Measurements from ENCODE around the gene P4HA2. TPM values are rescaled to one million over a fixed set of nuclear protein-coding genes. Genes with fewer than 3 reads are reported as not detected.

Gene P4HA2
- total RNA-seq, 2 donors from 2014 or later, result 16.8 to 18.0 TPM

DNA sequence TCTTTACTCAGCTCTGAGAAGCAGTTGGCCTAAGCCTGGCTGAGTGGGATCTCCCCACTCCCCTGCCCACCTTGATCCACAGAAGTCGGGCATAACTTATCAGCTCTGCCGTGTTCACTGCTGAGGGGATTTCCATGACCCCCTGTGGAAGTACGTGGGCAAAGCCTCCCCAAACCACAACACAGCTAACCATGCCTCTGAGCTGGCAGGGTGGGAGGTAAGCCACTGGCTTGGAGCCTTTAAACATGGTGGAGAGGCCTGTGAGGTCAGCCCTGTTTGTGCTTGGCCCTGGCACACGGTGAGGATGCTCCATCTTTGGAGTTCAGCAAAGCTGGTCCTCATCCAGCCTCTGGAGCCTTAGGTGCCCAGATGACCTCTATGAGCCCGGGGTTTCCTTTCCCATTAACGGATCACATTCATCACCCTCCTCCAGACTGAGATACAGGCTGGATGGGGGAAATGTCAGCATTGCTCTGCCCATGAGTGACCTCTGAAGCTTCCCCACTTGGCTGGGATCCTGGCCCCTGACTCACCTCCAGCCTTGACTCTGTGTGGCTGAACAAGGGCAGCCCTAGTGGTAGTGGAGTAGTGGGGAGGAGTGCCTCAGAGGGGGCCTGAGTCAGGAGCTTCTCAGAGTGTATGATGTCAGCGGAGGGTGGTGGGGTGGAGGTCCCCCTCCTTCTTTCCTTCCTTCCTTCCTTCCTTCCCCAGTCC, 36.1 kb upstream of the P4HA2 start:
- Histone ChIP-seq H3K4me3 (no peak overlapping the region), H3K27me3 (replicated peaks; ENCODE audit: insufficient read depth) (no peaks in the 10 kb centered on the region), H3K9me3 (no peaks in the 10 kb centered on the region), H3K4me1 (replicated peaks) (peaks cover 28% of the 10 kb centered on the region), H3K27ac (peak overlapping the region; percentile 63 to 86), H3K36me3 (no peaks in the 10 kb centered on the region)
- intact Hi-C loops (cut with DNase I), result loop anchor here (10.0 kb wide), 1 partner anchor 629 kb away; the partner anchor contains the start of gene RAPGEF6
- TF ChIP-seq POLR2A (IDR thresholded peaks at IDR 0.05) (no peak), POLR2AphosphoS5 (IDR thresholded peaks at IDR 0.05) (no peak)
- TF ChIP-seq, protein P1, sequence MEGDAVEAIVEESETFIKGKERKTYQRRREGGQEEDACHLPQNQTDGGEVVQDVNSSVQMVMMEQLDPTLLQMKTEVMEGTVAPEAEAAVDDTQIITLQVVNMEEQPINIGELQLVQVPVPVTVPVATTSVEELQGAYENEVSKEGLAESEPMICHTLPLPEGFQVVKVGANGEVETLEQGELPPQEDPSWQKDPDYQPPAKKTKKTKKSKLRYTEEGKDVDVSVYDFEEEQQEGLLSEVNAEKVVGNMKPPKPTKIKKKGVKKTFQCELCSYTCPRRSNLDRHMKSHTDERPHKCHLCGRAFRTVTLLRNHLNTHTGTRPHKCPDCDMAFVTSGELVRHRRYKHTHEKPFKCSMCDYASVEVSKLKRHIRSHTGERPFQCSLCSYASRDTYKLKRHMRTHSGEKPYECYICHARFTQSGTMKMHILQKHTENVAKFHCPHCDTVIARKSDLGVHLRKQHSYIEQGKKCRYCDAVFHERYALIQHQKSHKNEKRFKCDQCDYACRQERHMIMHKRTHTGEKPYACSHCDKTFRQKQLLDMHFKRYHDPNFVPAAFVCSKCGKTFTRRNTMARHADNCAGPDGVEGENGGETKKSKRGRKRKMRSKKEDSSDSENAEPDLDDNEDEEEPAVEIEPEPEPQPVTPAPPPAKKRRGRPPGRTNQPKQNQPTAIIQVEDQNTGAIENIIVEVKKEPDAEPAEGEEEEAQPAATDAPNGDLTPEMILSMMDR (IDR thresholded peaks at IDR 0.05), result no peak
- 68% methylated on average over 7 of the region's 7 CpGs for WGBS
- no peak for DNase-seq (ENCODE audit: low spot score)

DNA sequence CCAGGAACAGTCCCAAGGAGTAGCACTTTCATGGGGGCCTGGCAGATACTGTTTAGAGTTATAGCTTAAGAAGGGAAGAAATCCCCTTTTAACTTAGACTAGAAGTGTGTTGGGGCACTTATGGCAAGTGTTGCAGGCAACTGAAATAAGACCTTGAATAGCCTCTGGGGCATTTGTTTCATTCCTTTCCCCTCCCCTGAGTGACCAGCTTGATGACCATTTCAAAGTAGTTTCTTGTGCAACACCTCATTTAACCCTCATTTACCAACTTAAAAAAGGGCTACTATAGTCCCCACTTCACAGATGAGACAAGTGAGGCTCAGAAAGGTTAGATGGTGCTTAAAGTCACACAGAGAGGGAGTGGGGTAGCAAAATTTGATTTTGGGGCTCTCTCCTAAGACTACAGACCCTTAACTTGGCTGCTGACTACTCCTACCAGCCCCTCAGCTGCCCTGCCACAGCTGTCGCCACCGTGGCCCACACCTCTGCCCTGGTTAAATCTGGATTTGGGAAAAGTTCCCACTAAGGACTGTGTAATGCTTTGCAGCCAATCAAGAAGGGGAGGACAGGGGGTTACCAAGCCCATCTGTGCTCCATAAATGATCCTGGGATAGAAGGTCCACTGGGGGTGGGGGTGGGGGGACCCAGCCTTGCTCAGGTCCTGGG, 35.4 kb upstream of the P4HA2 start:
- H3K4me3 ChIP-seq, result no peak overlapping the region
- whole genome bisulfite sequencing, result 86% methylated on average over 2 of the region's 2 CpGs
- intact Hi-C loops (cut with DNase I), result loop anchor here (10.0 kb wide), 1 partner anchor 628 kb away; the partner anchor contains the start of gene RAPGEF6
- peak overlapping the region; percentile 63 to 86 for H3K27ac ChIP-seq
- DNase-seq (ENCODE audit: low spot score), result no peak
- no peaks in the 10 kb centered on the region for H3K9me3 ChIP-seq
- H3K4me1 ChIP-seq (replicated peaks), result peaks cover 28% of the 10 kb centered on the region
- H3K27me3 ChIP-seq (replicated peaks; ENCODE audit: insufficient read depth), result no peaks in the 10 kb centered on the region
- TF ChIP-seq, protein P1 (IDR thresholded peaks at IDR 0.05), result no peak
- no peak for TF ChIP-seq POLR2AphosphoS5 (IDR thresholded peaks at IDR 0.05)
- TF ChIP-seq POLR2A (IDR thresholded peaks at IDR 0.05), result no peak
- H3K36me3 ChIP-seq, result no peaks in the 10 kb centered on the region

DNA sequence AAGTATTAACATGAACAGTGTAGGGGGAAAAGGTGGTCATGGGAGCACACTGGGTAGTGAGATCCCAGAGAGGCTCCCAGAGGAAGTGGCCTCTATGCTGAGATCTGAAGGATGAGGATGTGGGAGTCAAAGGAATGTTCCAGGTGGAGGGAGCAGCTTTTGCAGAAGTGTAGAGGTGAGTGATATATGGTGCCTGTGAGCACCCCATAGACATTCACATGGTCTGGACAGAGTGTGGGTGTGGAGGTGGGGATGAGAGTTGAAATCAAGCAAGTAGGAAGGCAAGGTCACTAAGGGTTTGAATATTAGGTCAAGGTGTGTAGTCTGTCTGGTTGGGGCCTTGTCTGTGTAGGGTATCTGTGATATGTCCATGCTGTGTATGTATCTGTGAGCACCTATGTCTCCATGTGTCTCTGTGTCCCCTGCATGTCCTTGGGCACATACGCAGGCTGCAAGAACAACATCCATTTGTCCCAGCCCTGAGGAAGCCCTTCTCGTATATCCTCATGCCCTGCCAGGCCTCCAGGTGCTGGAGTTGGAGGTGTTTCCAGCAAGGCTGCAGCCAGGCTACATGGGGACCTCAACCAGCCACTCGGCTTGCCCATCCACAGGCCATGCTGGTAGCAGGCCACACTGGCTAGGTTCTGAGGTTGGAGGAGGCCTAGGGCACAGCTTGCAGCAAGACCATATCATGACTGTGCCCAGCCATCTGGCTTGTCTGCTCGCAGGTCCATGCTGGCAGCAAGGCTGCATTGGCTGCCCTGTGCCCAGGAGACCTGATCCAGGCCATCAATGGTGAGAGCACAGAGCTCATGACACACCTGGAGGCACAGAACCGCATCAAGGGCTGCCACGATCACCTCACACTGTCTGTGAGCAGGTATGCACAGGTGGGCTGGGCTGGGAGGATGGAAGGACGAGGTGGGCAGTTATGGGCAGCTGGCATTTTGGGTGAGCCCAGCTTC, 34.5 kb upstream of the P4HA2 start:
- Histone ChIP-seq H3K36me3 (no peaks in the 10 kb centered on the region), H3K4me3 (no peak overlapping the region), H3K9me3 (no peaks in the 10 kb centered on the region), H3K27ac (peak overlapping the region in 1 of 2 donors; percentile 91), H3K4me1 (replicated peaks) (peaks cover 28% of the 10 kb centered on the region), H3K27me3 (replicated peaks; ENCODE audit: insufficient read depth) (no peaks in the 10 kb centered on the region)
- intact Hi-C loops (cut with DNase I), result loop anchor here (10.0 kb wide), 1 partner anchor 627 kb away; the partner anchor contains the start of gene RAPGEF6
- DNase-seq (ENCODE audit: low spot score), result no peak
- WGBS, result 92% methylated on average over 7 of the region's 7 CpGs
- TF ChIP-seq POLR2AphosphoS5 (IDR thresholded peaks at IDR 0.05) (no peak), POLR2A (IDR thresholded peaks at IDR 0.05) (no peak)
- TF ChIP-seq, protein P1 (IDR thresholded peaks at IDR 0.05), result no peak

DNA sequence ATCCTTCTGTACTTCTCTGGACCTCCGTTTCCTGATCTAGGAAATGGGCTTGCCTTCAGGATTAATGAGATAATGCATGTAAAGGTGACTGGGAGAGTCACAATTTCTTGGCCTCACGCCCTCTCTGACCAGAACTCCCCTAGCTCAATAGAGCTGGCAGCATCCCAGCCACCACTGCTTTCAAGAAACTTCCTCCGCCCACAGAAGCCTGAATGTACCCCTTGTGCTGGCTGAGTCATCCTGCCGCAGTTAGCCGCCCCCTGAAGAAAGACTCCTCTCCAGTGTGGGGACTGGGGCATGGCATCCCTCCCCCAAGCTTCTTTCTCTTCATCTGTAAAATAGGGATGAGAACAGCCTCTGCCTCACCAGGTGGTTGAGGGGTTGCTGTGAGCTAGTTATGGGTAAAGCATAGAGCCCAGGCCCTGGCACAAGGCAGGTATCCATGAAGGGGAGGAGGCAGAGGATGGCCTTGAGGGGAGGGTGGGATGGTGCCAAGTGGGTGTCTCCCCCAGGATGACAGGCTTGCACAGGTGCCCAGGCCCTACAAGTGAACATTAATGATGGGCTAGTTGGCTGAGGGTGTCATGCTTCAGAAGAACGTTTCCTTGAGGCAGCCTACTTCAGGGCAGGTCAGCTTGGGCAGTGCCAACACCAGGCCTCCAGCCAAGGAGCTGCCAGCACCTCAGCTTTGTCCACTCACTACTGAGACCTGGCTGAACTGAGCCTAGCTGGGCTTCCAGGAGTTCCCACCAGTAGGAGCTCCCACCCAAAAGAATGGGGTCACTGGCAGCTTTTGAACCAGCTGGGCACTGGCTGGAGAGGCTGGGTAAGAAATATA, 33.3 kb upstream of the P4HA2 start:
- WGBS, result 25% methylated on average over 6 of the region's 6 CpGs
- Histone ChIP-seq H3K27ac (peak overlapping the region; percentile 88 to 91), H3K27me3 (replicated peaks; ENCODE audit: insufficient read depth) (no peaks in the 10 kb centered on the region), H3K36me3 (no peaks in the 10 kb centered on the region), H3K4me1 (replicated peaks) (peaks cover 23% of the 10 kb centered on the region), H3K9me3 (no peaks in the 10 kb centered on the region), H3K4me3 (no peak overlapping the region)
- no peak for DNase-seq (ENCODE audit: low spot score)
- intact Hi-C loops (cut with DNase I), result loop anchor here (1.0 to 10.0 kb wide), 2 partner anchors 32 to 626 kb away; partner anchors contain the start of gene RAPGEF6
- TF ChIP-seq POLR2A (IDR thresholded peaks at IDR 0.05) (no peak), POLR2AphosphoS5 (IDR thresholded peaks at IDR 0.05) (no peak)
- TF ChIP-seq, protein P1 (IDR thresholded peaks at IDR 0.05), result no peak
